ENCODE data around the gene METTL9. TPM values are rescaled to one million over a fixed set of nuclear protein-coding genes. Genes with fewer than 3 reads are reported as not detected.

The METTL9 gene
- total and polyA plus RNA-seq, 2 of the 4 experiments (the other 2 are of a cell fraction): 54.8 to 95.5 TPM

DNA sequence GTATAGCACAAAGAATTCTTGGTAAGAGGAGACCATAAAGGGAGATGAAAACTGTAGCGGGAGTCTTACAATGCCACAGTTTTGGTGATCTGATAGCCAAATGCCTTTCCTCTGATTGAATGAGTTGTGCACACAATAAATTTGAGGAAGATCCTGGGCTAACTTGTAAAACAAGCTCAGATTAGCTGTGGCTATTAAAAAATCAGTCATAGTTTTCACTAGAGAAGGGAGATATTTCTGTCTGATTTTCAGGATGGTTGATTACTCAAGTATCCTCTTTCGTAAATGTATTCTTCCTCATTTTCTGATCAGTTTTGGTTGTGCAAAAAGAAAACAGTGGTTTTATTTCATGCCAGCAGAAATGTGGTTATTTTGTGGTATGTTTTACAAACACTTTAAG is 9.1 kb upstream of the METTL9 start:
- DNase-seq (no peak), ATAC-seq (ENCODE audit: low read depth) (no peak)
- no peak overlapping the region for H3K4me2 ChIP-seq (ENCODE audit: low read depth, low read length)
- ChIA-PET CTCF (interaction anchor here (0.6 kb wide), 1 partner anchor 114 kb away, joined by 5 read pairs; no protein-coding TSS in a partner anchor), POLR2A (ENCODE audit: unreplicated experiment) (interaction anchor here (0.6 kb wide), 1 partner anchor 22 kb away, joined by 7 read pairs; no protein-coding TSS in a partner anchor)
- BruUV-seq (replicated peaks): no TSS peak
- H2BK5ac ChIP-seq (ENCODE audit: low read depth, low read length, poor library complexity, severe bottlenecking): no peak overlapping the region
- H3K4me1 ChIP-seq (ENCODE audit: control insufficient read depth, insufficient read depth, low read length): no peaks in the 10 kb centered on the region; the same call in 1 of the 2 replicates
- H3K23ac ChIP-seq (ENCODE audit: low read depth, low read length): no peak overlapping the region
- no peak overlapping the region for H2BK20ac ChIP-seq (ENCODE audit: low read depth, low read length)
- H3K4me3 ChIP-seq (ENCODE audit: insufficient read depth, low read depth, low read length): no peak overlapping the region
- H3K27me3 ChIP-seq (ENCODE audit: control insufficient read depth, insufficient read depth, low read length): no peaks in the 10 kb centered on the region
- no peak overlapping the region for H3K4ac ChIP-seq (ENCODE audit: low read depth, low read length)
- dilution Hi-C loops (cut with HindIII; ENCODE audit: low sequenced_read_pairs, unreplicated experiment): no loop called here
- H2AFZ ChIP-seq (replicated peaks; ENCODE audit: low read length, poor library complexity): no peak overlapping the region
- no peak overlapping the region for H3K56ac ChIP-seq (ENCODE audit: extremely low read depth, insufficient read depth, low read length)
- no peaks in the 10 kb centered on the region for H3K9me3 ChIP-seq (ENCODE audit: control insufficient read depth, insufficient read depth, low read length)
- no peak overlapping the region for H2AK5ac ChIP-seq (ENCODE audit: low read depth, low read length)
- H3K9ac ChIP-seq (ENCODE audit: low read depth, low read length): no peak overlapping the region
- no peak overlapping the region for H3K27ac ChIP-seq (ENCODE audit: insufficient read depth, low read length)
- H3K79me1 ChIP-seq (ENCODE audit: low read depth in 1 of 2, low read length in 2 of 2): no peaks in the 10 kb centered on the region
- H3K14ac ChIP-seq (replicated peaks; ENCODE audit: low read depth, low read length): no peak overlapping the region
- no peak overlapping the region for H4K5ac ChIP-seq (ENCODE audit: low read depth, low read length)
- no peak overlapping the region for H4K8ac ChIP-seq (ENCODE audit: low read depth in 2 of 2, low read length in 2 of 2)
- H2BK120ac ChIP-seq (ENCODE audit: low read depth, low read length): no peak overlapping the region
- in situ Hi-C loops (cut with MboI; ENCODE audit: low sequenced_read_pairs): loop anchor here (10.0 kb wide), 1 partner anchor 65 kb away; the partner anchor contains the start of gene IGSF6
- H4K91ac ChIP-seq (ENCODE audit: insufficient read depth, low read depth, low read length): no peak overlapping the region
- H3K18ac ChIP-seq (ENCODE audit: low read depth, low read length): no peak overlapping the region
- TF ChIP-seq NFE2L2 (IDR thresholded peaks at IDR 0.05; ENCODE audit: low read depth, low read length): no peak
- no peak for TF ChIP-seq POLR2A (IDR thresholded peaks at IDR 0.05; ENCODE audit: low read depth, low read length)
- no peak for TF ChIP-seq RFX5 (IDR thresholded peaks at IDR 0.05; ENCODE audit: low read depth, low read length)
- TF ChIP-seq USF2 (IDR thresholded peaks at IDR 0.05; ENCODE audit: low read depth, low read length): no peak
- TF ChIP-seq, protein P1, sequence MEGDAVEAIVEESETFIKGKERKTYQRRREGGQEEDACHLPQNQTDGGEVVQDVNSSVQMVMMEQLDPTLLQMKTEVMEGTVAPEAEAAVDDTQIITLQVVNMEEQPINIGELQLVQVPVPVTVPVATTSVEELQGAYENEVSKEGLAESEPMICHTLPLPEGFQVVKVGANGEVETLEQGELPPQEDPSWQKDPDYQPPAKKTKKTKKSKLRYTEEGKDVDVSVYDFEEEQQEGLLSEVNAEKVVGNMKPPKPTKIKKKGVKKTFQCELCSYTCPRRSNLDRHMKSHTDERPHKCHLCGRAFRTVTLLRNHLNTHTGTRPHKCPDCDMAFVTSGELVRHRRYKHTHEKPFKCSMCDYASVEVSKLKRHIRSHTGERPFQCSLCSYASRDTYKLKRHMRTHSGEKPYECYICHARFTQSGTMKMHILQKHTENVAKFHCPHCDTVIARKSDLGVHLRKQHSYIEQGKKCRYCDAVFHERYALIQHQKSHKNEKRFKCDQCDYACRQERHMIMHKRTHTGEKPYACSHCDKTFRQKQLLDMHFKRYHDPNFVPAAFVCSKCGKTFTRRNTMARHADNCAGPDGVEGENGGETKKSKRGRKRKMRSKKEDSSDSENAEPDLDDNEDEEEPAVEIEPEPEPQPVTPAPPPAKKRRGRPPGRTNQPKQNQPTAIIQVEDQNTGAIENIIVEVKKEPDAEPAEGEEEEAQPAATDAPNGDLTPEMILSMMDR (conservative IDR thresholded peaks at IDR 0.05; ENCODE audit: low read depth, low read length): no peak
- no peak for TF ChIP-seq RCOR1 (IDR thresholded peaks at IDR 0.05; ENCODE audit: insufficient replicate concordance, low read length)
- TF ChIP-seq BHLHE40 (IDR thresholded peaks at IDR 0.05; ENCODE audit: low read depth, low read length): no peak
- TF ChIP-seq CEBPB (IDR thresholded peaks at IDR 0.05; ENCODE audit: low read depth, low read length): no peak
- no peak for TF ChIP-seq MAZ (IDR thresholded peaks at IDR 0.05; ENCODE audit: borderline replicate concordance, low read depth, low read length)
- TF ChIP-seq FOS (IDR thresholded peaks at IDR 0.05; ENCODE audit: low read depth, low read length): no peak
- TF ChIP-seq ELK1 (IDR thresholded peaks at IDR 0.05; ENCODE audit: borderline replicate concordance, low read depth, low read length): no peak
- TF ChIP-seq CHD1 (IDR thresholded peaks at IDR 0.05; ENCODE audit: low read depth, low read length): no peak
- TF ChIP-seq MXI1 (IDR thresholded peaks at IDR 0.05; ENCODE audit: borderline replicate concordance, low read depth, low read length): no peak
- TF ChIP-seq RAD21 (IDR thresholded peaks at IDR 0.05; ENCODE audit: low read length): no peak
- TF ChIP-seq SMC3 (IDR thresholded peaks at IDR 0.05; ENCODE audit: low read depth, low read length): no peak
- TF ChIP-seq MAFK (IDR thresholded peaks at IDR 0.05; ENCODE audit: low read depth, low read length): no peak
- 0 out of 2 replicates have a peak, but pooled peaks cover 3% of the 10 kb centered on the region for H3K9me1 ChIP-seq (ENCODE audit: insufficient read depth, low read length)
- H2AK9ac ChIP-seq (replicated peaks; ENCODE audit: low read depth, low read length, poor library complexity): no peak overlapping the region
- H2BK15ac ChIP-seq (ENCODE audit: low read depth, low read length): no peak overlapping the region
- H4K20me1 ChIP-seq (ENCODE audit: insufficient read depth, low read length): no peaks in the 10 kb centered on the region
- H3K36me3 ChIP-seq (ENCODE audit: control insufficient read depth, insufficient read depth, low read length): no peaks in the 10 kb centered on the region
- no CpG with 5 or more reads among the region's 2 CpGs for WGBS, 2 experiments (ENCODE audit: extremely low coverage in 2 of 2, insufficient read length in 1 of 2)
- intact Hi-C loops (cut with micrococcal nuclease): no loop called here
